T-cell (primary cell): ENCODE measurements around the gene SPATA6L. TPM values are rescaled to one million over a fixed set of nuclear protein-coding genes. Genes with fewer than 3 reads are reported as not detected.

Experiments
- ATAC-seq, 4 experiments: fragments of 200-7000 bp in 3 of 4; fragments of 150-1000 bp in 1 of 4; cut with Tn5 transposase; replicated peaks in 1 of 4; 1 replicate in 3 of 4; 2 replicates in 1 of 4; pipeline ENCODE4 v1.10.0; 2021; ENCODE audit warnings: moderate library complexity in 3 of 4, mild to moderate bottlenecking in 2 of 4, moderate number of reproducible peaks in 1 of 4
- CTCF ChIA-PET, 2 donors: fragments of 300-600 bp; sonication (Branson Sonifier 250); formaldehyde crosslinking; loops; one replicate each; lab custom pipeline; 2022; ENCODE audit warnings: antibody characterized with exemption in 2 of 2; lab: Charles Lee
- POLR2A ChIA-PET, 2 donors: fragments of 300-600 bp; sonication (Branson Sonifier 250); formaldehyde crosslinking; loops; one replicate each; lab custom pipeline; 2022; ENCODE audit warnings: antibody characterized with exemption in 2 of 2; lab: Charles Lee
- DNase-seq, 35 experiments: peaks; one replicate each; pipeline versions ENCODE4 v3.0.0 to v3.0.0-alpha.2; 2013 to 2023
- H3K27ac ChIP-seq: one replicate; pipeline ENCODE4 v1.5.1; 2013; ENCODE audit warnings: low read length
- H3K27me3 ChIP-seq, 2 experiments: replicated peaks in 1 of 2; 1 replicate in 1 of 2; 2 replicates in 1 of 2; pipeline versions ENCODE4 v1.6.1 to v1.7.0; 2013; ENCODE audit warnings: low read length in 1 of 2, mixed read lengths in 1 of 2; ENCODE audit not compliant: control insufficient read depth in 2 of 2, insufficient read depth in 2 of 2; ENCODE audit errors: extremely low read depth in 1 of 2
- H3K36me3 ChIP-seq, 2 donors: 1 replicate in 1 of 2; 2 replicates in 1 of 2; pipeline versions ENCODE4 v1.6.1 to v1.7.0; 2013; ENCODE audit warnings: low read length in 1 of 2; ENCODE audit not compliant: control insufficient read depth in 2 of 2, insufficient read depth in 1 of 2; ENCODE audit errors: extremely low read depth in 1 of 2
- H3K4me1 ChIP-seq, 2 experiments: 1 replicate in 1 of 2; 2 replicates in 1 of 2; pipeline versions ENCODE4 v1.6.1 to v1.7.0; 2013; ENCODE audit warnings: low read length in 2 of 2, mixed read lengths in 1 of 2; ENCODE audit not compliant: insufficient read depth in 2 of 2, control insufficient read depth in 1 of 2; ENCODE audit errors: extremely low read depth in 1 of 2
- H3K4me3 ChIP-seq, 2 donors: 1 replicate in 1 of 2; 2 replicates in 1 of 2; pipeline versions ENCODE4 v1.5.1 to v1.7.0; 2013; ENCODE audit warnings: mild to moderate bottlenecking in 2 of 2, low read length in 1 of 2, moderate library complexity in 1 of 2; ENCODE audit not compliant: control insufficient read depth in 1 of 2; ENCODE audit errors: extremely low read depth in 1 of 2
- H3K9me3 ChIP-seq: 2 replicates; pipeline ENCODE4 v1.7.0; 2013
- H3K27ac Mint-ChIP-seq, 2 donors: one replicate each; pipeline ENCODE4 v1.8.0; 2020 to 2021; ENCODE audit warnings: mild to moderate bottlenecking in 2 of 2, mixed read lengths in 2 of 2
- H3K27me3 Mint-ChIP-seq, 2 donors: one replicate each; pipeline ENCODE4 v1.8.0; 2021 to 2022; ENCODE audit warnings: mixed read lengths in 2 of 2
- H3K36me3 Mint-ChIP-seq: one replicate; pipeline ENCODE4 v1.8.0; 2021; ENCODE audit warnings: mixed read lengths
- H3K4me1 Mint-ChIP-seq, 3 donors: one replicate each; pipeline ENCODE4 v1.8.0; 2020 to 2022; ENCODE audit warnings: mixed read lengths in 3 of 3, mild to moderate bottlenecking in 1 of 3
- H3K4me3 Mint-ChIP-seq, 3 donors: one replicate each; pipeline ENCODE4 v1.8.0; 2020 to 2022; ENCODE audit warnings: mild to moderate bottlenecking in 3 of 3, mixed read lengths in 3 of 3, moderate library complexity in 3 of 3
- H3K9me3 Mint-ChIP-seq, 3 donors: one replicate each; pipeline ENCODE4 v1.8.0; 2020 to 2022; ENCODE audit warnings: mixed read lengths in 3 of 3
- WGBS: methylation state at CpG from one replicate; pipeline ENCODE4 v1.1.5; 2013; ENCODE audit warnings: missing lambda C conversion rate; ENCODE audit not compliant: insufficient coverage; 5-methylcytosine and 5-hydroxymethylcytosine counted together
- total RNA-seq, 35 experiments: library from RNA in 6 of 35; stranded (reverse) in 6 of 35; fragments of 120-200 nt in 1 of 35; gene quantifications; one replicate each; pipeline versions ENCODE4 v1.2.1 to v1.2.4 and lab custom pipeline; 2013 to 2026

Gene SPATA6L
- total RNA-seq, 5 donors from 2014 or later (not counting 1 experiment from before 2014, with no cell fraction given) = 1.2 to 5.2 (median 2.5) TPM

- ChIA-PET POLR2A (interaction anchor here in 1 of 2 donors (1.1 kb wide), 1 partner anchor 20 kb away, joined by 3 read pairs; no protein-coding TSS in a partner anchor), CTCF (no interaction called here)
- Histone ChIP-seq H3K9me3 (no peaks in the 10 kb centered on the region), H3K27me3 (no peaks in the 10 kb centered on the region), H3K27ac (no peak overlapping the region), H3K36me3 (no peaks in the 10 kb centered on the region), H3K4me3 (no peak overlapping the region), H3K4me1 (peaks cover 16 to 21% of the 10 kb centered on the region in 2 experiments)
- DNase-seq (no peak), ATAC-seq (no peak)
- H3K9me3 Mint-ChIP-seq = no peaks in the 10 kb centered on the region
- peak overlapping the region in 1 of 2 donors; percentile 4 for H3K27ac Mint-ChIP-seq
- peaks cover 58 to 64% (median 62%) of the 10 kb centered on the region in 3 donors for H3K4me1 Mint-ChIP-seq
- H3K27me3 Mint-ChIP-seq = no peaks in the 10 kb centered on the region
- peak overlapping the region in 1 of 3 donors; percentile 16 for H3K4me3 Mint-ChIP-seq
- no peaks in the 10 kb centered on the region for H3K36me3 Mint-ChIP-seq
- 92% methylated on average over 2 of the region's 4 CpGs for WGBS
Measured at GRCh38 chr9:4549751-4550295, 116.5 kb downstream of the SPATA6L start.

GRCh38 chr9:4548811-4549725, 117.2 kb downstream of the SPATA6L start:
- Mint-ChIP-seq H3K4me3 (no peak overlapping the region), H3K27ac (no peak overlapping the region), H3K27me3 (no peaks in the 10 kb centered on the region), H3K9me3 (no peaks in the 10 kb centered on the region), H3K36me3 (no peaks in the 10 kb centered on the region), H3K4me1 (peaks cover 50 to 61% (median 58%) of the 10 kb centered on the region in 3 donors)
- WGBS = 79% methylated on average over 9 of the region's 11 CpGs
- Histone ChIP-seq H3K4me3 (no peak overlapping the region), H3K27ac (no peak overlapping the region), H3K4me1 (peaks cover 13 to 14% of the 10 kb centered on the region in 2 experiments), H3K27me3 (no peaks in the 10 kb centered on the region), H3K9me3 (no peaks in the 10 kb centered on the region), H3K36me3 (no peaks in the 10 kb centered on the region)
- ATAC-seq (no peak), DNase-seq (no peak)
- CTCF ChIA-PET = interaction anchor here (0.5 to 0.7 kb wide), 2 partner anchors 13 to 814 kb away, joined by 5 to 20 read pairs; no protein-coding TSS in a partner anchor
- POLR2A ChIA-PET = no interaction called here

Other genes with a start within 250 kb of the SPATA6L start
- under 1 TPM in 3 of 5 donors, not detected in 2; 0.26 to 0.46 (median 0.38) TPM for gene SLC1A1, start 176.0 kb downstream of the SPATA6L start, total RNA-seq
- 10 to 100 TPM in 3 of 5 donors, 1 to 10 TPM in 2; 6.7 to 15.8 (median 14.3) TPM for gene PLPP6, start 4.2 kb downstream of the SPATA6L start, total RNA-seq
- gene CDC37L1, start 13.1 kb upstream of the SPATA6L start, total RNA-seq = 10 to 100 TPM; 20.6 to 26.8 (median 23.7) TPM
- gene AK3, start 74.7 kb upstream of the SPATA6L start, total RNA-seq = 10 to 100 TPM; 20.0 to 25.7 (median 23.1) TPM
- gene RCL1, start 126.5 kb upstream of the SPATA6L start, total RNA-seq = 10 to 100 TPM; 22.0 to 38.7 (median 24.2) TPM